Gastroesophageal sphincter (tissue), 3 donors: Measurements from ENCODE around the gene CBFB.

Experiments used
- CTCF ChIP-seq, 4 experiments: fragments of 200-600 bp in 2 of 4; fragments of 450-650 bp in 2 of 4; sonication (generic) in 1 of 4; IDR thresholded peaks; one replicate each; pipeline ENCODE4 v1.5.1; 2017 to 2019; ENCODE audit warnings: antibody characterized with exemption in 4 of 4, mild to moderate bottlenecking in 2 of 4, moderate library complexity in 2 of 4
- POLR2A ChIP-seq, 2 donors: fragments of 450-650 bp; IDR thresholded peaks; one replicate each; pipeline ENCODE4 v1.6.1; 2017; ENCODE audit warnings: antibody characterized with exemption in 2 of 2, mild to moderate bottlenecking in 2 of 2, moderate library complexity in 1 of 2

GRCh38 chr16:67105246-67105645, 76.3 kb downstream of the CBFB start:
- no peak for TF ChIP-seq CTCF (IDR thresholded peaks at IDR 0.05)
- no peak for TF ChIP-seq POLR2A (IDR thresholded peaks at IDR 0.05)
